GM12801 (cell line): ENCODE data around the gene RNF13.

Experiments used
- TF ChIP-seq, protein P1 (sequence below): IDR thresholded peaks from one replicate; pipeline ENCODE4 v1.5.1; 2011; ENCODE audit warnings: control low read depth; ENCODE audit not compliant: insufficient read length; ENCODE audit errors: extremely low read depth

Gene RNF13

GRCh38 chr3:149892371-149892770, 79.4 kb downstream of the RNF13 start:
- TF ChIP-seq, protein P1, sequence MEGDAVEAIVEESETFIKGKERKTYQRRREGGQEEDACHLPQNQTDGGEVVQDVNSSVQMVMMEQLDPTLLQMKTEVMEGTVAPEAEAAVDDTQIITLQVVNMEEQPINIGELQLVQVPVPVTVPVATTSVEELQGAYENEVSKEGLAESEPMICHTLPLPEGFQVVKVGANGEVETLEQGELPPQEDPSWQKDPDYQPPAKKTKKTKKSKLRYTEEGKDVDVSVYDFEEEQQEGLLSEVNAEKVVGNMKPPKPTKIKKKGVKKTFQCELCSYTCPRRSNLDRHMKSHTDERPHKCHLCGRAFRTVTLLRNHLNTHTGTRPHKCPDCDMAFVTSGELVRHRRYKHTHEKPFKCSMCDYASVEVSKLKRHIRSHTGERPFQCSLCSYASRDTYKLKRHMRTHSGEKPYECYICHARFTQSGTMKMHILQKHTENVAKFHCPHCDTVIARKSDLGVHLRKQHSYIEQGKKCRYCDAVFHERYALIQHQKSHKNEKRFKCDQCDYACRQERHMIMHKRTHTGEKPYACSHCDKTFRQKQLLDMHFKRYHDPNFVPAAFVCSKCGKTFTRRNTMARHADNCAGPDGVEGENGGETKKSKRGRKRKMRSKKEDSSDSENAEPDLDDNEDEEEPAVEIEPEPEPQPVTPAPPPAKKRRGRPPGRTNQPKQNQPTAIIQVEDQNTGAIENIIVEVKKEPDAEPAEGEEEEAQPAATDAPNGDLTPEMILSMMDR, result no peak

GRCh38 chr3:149894205-149894604, 81.2 kb downstream of the RNF13 start:
- TF ChIP-seq, protein P1, result no peak

DNA sequence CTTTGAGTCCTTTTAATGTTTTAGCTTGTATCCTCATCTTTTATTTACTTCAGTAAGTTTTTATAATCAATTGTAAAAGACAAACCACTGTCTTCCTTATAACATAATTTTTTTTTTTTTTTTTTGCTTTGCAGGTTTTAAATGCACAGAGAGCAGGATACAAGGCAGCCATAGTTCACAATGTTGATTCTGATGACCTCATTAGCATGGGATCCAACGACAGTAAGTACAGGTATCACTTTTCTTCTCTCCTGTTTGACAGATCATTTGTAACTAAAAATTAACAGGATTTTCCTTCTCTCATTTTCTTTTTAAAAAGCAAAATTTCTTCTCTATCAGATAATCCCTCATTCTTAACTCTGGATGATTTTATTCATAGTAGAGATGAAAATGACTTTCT, 82.3 kb downstream of the RNF13 start:
- TF ChIP-seq, protein P1, result no peak

DNA sequence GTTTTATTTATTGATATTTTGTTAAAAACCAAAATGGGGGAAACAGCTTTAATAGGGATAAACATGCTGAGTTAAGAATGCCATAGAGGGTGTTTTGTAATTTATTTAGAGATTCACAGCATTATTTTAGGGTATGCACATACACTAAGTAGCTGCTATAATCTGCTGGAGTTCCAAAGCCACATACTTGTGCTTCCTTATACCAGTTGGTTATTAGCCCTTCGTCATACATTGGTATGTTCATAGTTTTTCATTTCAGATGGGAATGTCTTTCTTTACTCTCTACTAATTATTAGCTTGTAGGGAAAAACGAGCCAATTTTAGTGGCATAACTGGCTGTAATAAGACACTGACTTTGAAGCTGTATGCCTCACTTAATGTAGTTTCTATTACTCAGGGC, 82.8 kb downstream of the RNF13 start:
- TF ChIP-seq, protein P1, result no peak

DNA sequence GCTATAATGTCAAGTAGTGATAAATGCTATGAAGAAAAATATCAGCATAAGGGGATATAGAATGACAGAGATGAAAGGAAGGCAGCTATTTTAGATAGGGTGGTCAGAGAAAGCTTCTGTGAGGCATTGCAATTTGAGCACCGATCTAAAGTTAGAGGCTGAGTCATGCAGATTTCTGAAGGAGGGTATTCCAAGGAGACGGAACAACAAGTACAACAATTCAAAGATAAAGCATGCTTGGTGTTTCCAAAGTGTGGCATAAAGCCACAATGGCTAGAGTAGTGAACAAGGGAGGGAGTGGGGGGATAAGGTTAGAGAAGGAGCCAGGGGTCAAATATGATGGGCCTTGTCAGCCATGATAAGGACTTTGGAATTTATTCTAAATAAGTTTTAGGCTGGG, 85.8 kb downstream of the RNF13 start:
- TF ChIP-seq, protein P1, result no peak

GRCh38 chr3:149900322-149900721, 87.3 kb downstream of the RNF13 start:
- TF ChIP-seq, protein P1, result no peak

DNA sequence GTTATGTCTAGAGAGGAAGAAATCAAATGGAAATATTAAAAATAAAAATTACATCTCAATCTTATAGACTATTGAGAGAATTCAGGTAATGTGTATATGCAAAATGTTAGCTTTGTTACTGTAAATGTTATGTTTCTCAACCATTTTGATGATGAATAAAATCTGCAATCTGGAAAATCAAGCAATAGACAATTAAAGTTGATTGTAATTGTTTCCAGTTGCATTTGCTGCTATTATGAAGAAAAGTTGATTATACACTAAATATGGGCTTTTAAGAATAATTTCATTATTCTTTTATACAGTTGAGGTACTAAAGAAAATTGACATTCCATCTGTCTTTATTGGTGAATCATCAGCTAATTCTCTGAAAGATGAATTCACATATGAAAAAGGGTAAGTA, 88.8 kb downstream of the RNF13 start:
- TF ChIP-seq, protein P1, result no peak
